ENCODE data around the gene DISC1. TPM values are rescaled to one million over a fixed set of nuclear protein-coding genes. Genes with fewer than 3 reads are reported as not detected.

The DISC1 gene
- total RNA-seq, 1 experiment from 2014 or later: 0.36 TPM

DNA sequence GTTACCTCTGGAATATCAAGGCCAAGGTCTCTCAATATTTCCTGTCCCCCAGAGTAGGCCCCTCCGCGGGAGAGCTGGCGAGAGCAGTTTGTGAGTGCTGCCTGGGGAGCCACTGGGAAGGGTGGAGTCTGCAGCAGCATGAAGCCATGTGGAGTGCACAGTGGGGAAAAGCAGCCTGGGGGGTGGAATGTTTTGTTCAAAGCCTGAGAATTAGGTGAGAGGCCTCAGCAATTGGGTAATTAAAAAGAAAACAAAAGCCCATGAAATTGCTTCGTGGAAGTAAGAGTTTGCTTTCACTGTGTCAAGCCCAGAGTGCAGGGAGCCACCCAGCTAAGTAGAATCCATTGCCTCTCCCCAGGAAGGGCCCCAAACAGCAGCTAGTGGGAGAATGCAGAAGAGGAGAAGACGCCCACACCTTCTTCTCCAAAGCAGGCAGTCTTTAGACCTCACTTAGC, 30.2 kb upstream of the DISC1 start:
- TF ChIP-seq SIN3A (IDR thresholded peaks at IDR 0.05; ENCODE audit: borderline replicate concordance, insufficient read depth, low read depth, low read length) (no peak), CTCF (IDR thresholded peaks at IDR 0.05) (no peak), POLR2AphosphoS5 (IDR thresholded peaks at IDR 0.05; ENCODE audit: low read depth, low read length) (no peak), REST (IDR thresholded peaks at IDR 0.05; ENCODE audit: insufficient read depth in 1 of 2, low read depth in 2 of 2, low read length in 1 of 2) (no peak), TCF7L2 (IDR thresholded peaks at IDR 0.05; ENCODE audit: low read depth, low read length) (no peak)
- DNase-seq (ENCODE audit: low read depth, low spot score): no peak
- ChIA-PET POLR2A (no interaction called here), CTCF (interaction anchor here (0.6 kb wide), 1 partner anchor 441 kb away, joined by 4 read pairs; no protein-coding TSS in a partner anchor)
- no TSS peak for BruUV-seq (replicated peaks)
- Histone ChIP-seq H3K4me3 (ENCODE audit: low read depth in 2 of 2, low read length in 2 of 2) (no peak overlapping the region), H3K27ac (ENCODE audit: low read length) (no peak overlapping the region), H3K9me3 (ENCODE audit: control insufficient read depth, insufficient read depth, low read depth, low read length) (no peaks in the 10 kb centered on the region), H3K27me3 (ENCODE audit: control insufficient read depth, insufficient read depth, low read length) (no peaks in the 10 kb centered on the region), H3K36me3 (ENCODE audit: control insufficient read depth, insufficient read depth, low read length) (no peaks in the 10 kb centered on the region), H3K4me1 (ENCODE audit: control insufficient read depth, insufficient read depth, low read length) (no peaks in the 10 kb centered on the region)
- intact Hi-C loops (cut with micrococcal nuclease; ENCODE audit: unreplicated experiment) (no loop called here), in situ Hi-C loops (cut with HindIII; ENCODE audit: low pct_unique_long_range_greater_than_20kb, low sequenced_read_pairs) (no loop called here)
- ATAC-seq: no peak

- H3K9me3 ChIP-seq (ENCODE audit: control insufficient read depth, insufficient read depth, low read depth, low read length): no peaks in the 10 kb centered on the region
- intact Hi-C loops (cut with micrococcal nuclease; ENCODE audit: unreplicated experiment) (no loop called here), in situ Hi-C loops (cut with HindIII; ENCODE audit: low pct_unique_long_range_greater_than_20kb, low sequenced_read_pairs) (no loop called here)
- ChIA-PET CTCF (no interaction called here), POLR2A (no interaction called here)
- H3K4me1 ChIP-seq (ENCODE audit: control insufficient read depth, insufficient read depth, low read length): no peaks in the 10 kb centered on the region
- H3K4me3 ChIP-seq (ENCODE audit: low read depth in 2 of 2, low read length in 2 of 2): no peak overlapping the region
- H3K27ac ChIP-seq (ENCODE audit: low read length): no peak overlapping the region
- ATAC-seq: no peak
- TF ChIP-seq CTCF (IDR thresholded peaks at IDR 0.05) (no peak), POLR2AphosphoS5 (IDR thresholded peaks at IDR 0.05; ENCODE audit: low read depth, low read length) (no peak), TCF7L2 (IDR thresholded peaks at IDR 0.05; ENCODE audit: low read depth, low read length) (no peak), SIN3A (IDR thresholded peaks at IDR 0.05; ENCODE audit: borderline replicate concordance, insufficient read depth, low read depth, low read length) (no peak), REST (IDR thresholded peaks at IDR 0.05; ENCODE audit: insufficient read depth in 1 of 2, low read depth in 2 of 2, low read length in 1 of 2) (no peak)
- no peak for DNase-seq (ENCODE audit: low read depth, low spot score)
- BruUV-seq (replicated peaks): no TSS peak
- no peaks in the 10 kb centered on the region for H3K27me3 ChIP-seq (ENCODE audit: control insufficient read depth, insufficient read depth, low read length)
- no peaks in the 10 kb centered on the region for H3K36me3 ChIP-seq (ENCODE audit: control insufficient read depth, insufficient read depth, low read length)
Measured at GRCh38 chr1:231597971-231598370, 28.6 kb upstream of the DISC1 start.
